A549 (cell line): ENCODE measurements around the gene SMIM38. TPM values are rescaled to one million over a fixed set of nuclear protein-coding genes. Genes with fewer than 3 reads are reported as not detected.

Experiments used
- ATAC-seq, 2 experiments: fragments of 200-7000 bp in 1 of 2; fragments of >200 bp in 1 of 2; cut with Nextera tagmentation in 1 of 2; cut with Tn5 transposase in 1 of 2; 3 replicates each; pipeline versions ENCODE4 v1.8.0 to v1.9.1; 2018 to 2020; ENCODE audit warnings: mild to moderate bottlenecking in 1 of 2, moderate library complexity in 1 of 2
- CTCF ChIA-PET: fragments of 300-600 bp; sonication (Branson Sonifier 250); formaldehyde crosslinking; extraction: SDS; loops from one replicate; lab custom pipeline; 2021; ENCODE audit warnings: antibody characterized with exemption, inconsistent platforms; lab: Yijun Ruan, JAX
- POLR2A ChIA-PET: fragments of 350-600 bp; formaldehyde crosslinking; extraction: SDS; loops from one replicate; lab custom pipeline; 2021; ENCODE audit warnings: antibody characterized with exemption, inconsistent platforms; lab: Yijun Ruan, JAX
- DNase-seq, 2 experiments: peaks; one replicate each; pipeline versions ENCODE4 v3.0.0 to v3.0.0-alpha.2; 2011 to 2016; ENCODE audit warnings: low read depth in 1 of 2, low spot score in 1 of 2
- FAIRE-seq: peaks from 2 replicates; lab custom pipeline; 2011; peaks lifted over from hg19 to GRCh38; lab: Jason Lieb, UNC
- H3K27ac ChIP-seq, 2 experiments: fragments of >200 bp; sonication (Bioruptor Twin); formaldehyde crosslinking; 3 replicates each; pipeline ENCODE4 v1.5.1; 2016 to 2017
- H3K4me1 ChIP-seq: fragments of >200 bp; sonication (Bioruptor Twin); formaldehyde crosslinking; 3 replicates; pipeline ENCODE4 v1.6.1; 2016
- H3K4me2 ChIP-seq: fragments of >200 bp; sonication (Bioruptor Twin); formaldehyde crosslinking; 3 replicates; pipeline ENCODE4 v1.6.1; 2016
- H3K4me3 ChIP-seq: fragments of >200 bp; sonication (Bioruptor Twin); formaldehyde crosslinking; 3 replicates; pipeline ENCODE4 v1.5.1; 2016
- H3K9me3 ChIP-seq: fragments of >200 bp; sonication (Bioruptor Twin); formaldehyde crosslinking; 3 replicates; pipeline ENCODE4 v1.6.1; 2016
- BCL3 ChIP-seq: fragments of >200 bp; sonication (Bioruptor Twin); formaldehyde crosslinking; IDR thresholded peaks from 3 replicates; pipeline ENCODE4 v1.6.1; 2016
- CBX2 ChIP-seq: fragments of 200-600 bp; sonication (generic); IDR thresholded peaks from 2 replicates; pipeline ENCODE4 v1.6.1; 2016; ENCODE audit warnings: low read depth, mild to moderate bottlenecking, borderline replicate concordance
- CEBPB ChIP-seq, 2 experiments: fragments of >200 bp in 1 of 2; sonication (Bioruptor Twin) in 1 of 2; formaldehyde crosslinking in 1 of 2; IDR thresholded peaks; 2 replicates each; pipeline ENCODE4 v1.6.1; 2012 to 2016
- CHD4 ChIP-seq: fragments of 200-600 bp; sonication (generic); IDR thresholded peaks from 2 replicates; pipeline ENCODE4 v1.6.1; 2016; ENCODE audit warnings: antibody characterized with exemption, mild to moderate bottlenecking, borderline replicate concordance
- E2F6 ChIP-seq: IDR thresholded peaks from 2 replicates; pipeline ENCODE4 v1.6.1; 2012; ENCODE audit warnings: low read depth, borderline replicate concordance
- EHF ChIP-seq: fragments of 250-450 bp; sonication (Bioruptor Pico); IDR thresholded peaks from 2 replicates; pipeline ENCODE4 v1.5.0; 2020; ENCODE audit warnings: mild to moderate bottlenecking
- EHMT2 ChIP-seq: fragments of 200-600 bp; sonication (generic); IDR thresholded peaks from 2 replicates; pipeline ENCODE4 v1.6.1; 2016; ENCODE audit warnings: antibody characterized with exemption, low read depth, mild to moderate bottlenecking, moderate library complexity
- EP300 ChIP-seq, 2 experiments: fragments of >200 bp; sonication (Bioruptor Twin); formaldehyde crosslinking; IDR thresholded peaks; 2 replicates in 1 of 2; 3 replicates in 1 of 2; pipeline ENCODE4 v1.6.1; 2016 to 2017
- FOSB ChIP-seq: fragments of 250-450 bp; sonication (Bioruptor Pico); IDR thresholded peaks from 2 replicates; pipeline ENCODE4 v1.5.0; 2020; ENCODE audit warnings: mild to moderate bottlenecking, moderate library complexity
- HEYL ChIP-seq: fragments of 250-450 bp; sonication (Bioruptor Pico); IDR thresholded peaks from 2 replicates; pipeline ENCODE4 v1.8.0; 2021; ENCODE audit warnings: mild to moderate bottlenecking, moderate library complexity
- HOXA7 ChIP-seq: fragments of 250-450 bp; sonication (Bioruptor Pico); IDR thresholded peaks from 2 replicates; pipeline ENCODE4 v1.5.0; 2020; ENCODE audit warnings: mild to moderate bottlenecking, moderate library complexity
- HOXB13 ChIP-seq: fragments of 250-450 bp; sonication (Bioruptor Pico); IDR thresholded peaks from 2 replicates; pipeline ENCODE4 v1.5.0; 2020; ENCODE audit warnings: low read depth, mild to moderate bottlenecking, moderate library complexity
- KDM5A ChIP-seq: fragments of 200-600 bp; sonication (generic); IDR thresholded peaks from 2 replicates; pipeline ENCODE4 v1.6.1; 2016; ENCODE audit warnings: antibody characterized with exemption, mild to moderate bottlenecking
- NR3C1 ChIP-seq: fragments of >200 bp; sonication (Bioruptor Twin); formaldehyde crosslinking; IDR thresholded peaks from 3 replicates; pipeline ENCODE4 v1.6.1; 2017
- PBX3 ChIP-seq: IDR thresholded peaks from 2 replicates; pipeline ENCODE4 v1.6.1; 2012
- POLR2A ChIP-seq: IDR thresholded peaks from 2 replicates; pipeline ENCODE4 v1.6.1; 2012; ENCODE audit warnings: mild to moderate bottlenecking, low read length
- POLR2AphosphoS2 ChIP-seq: conservative IDR thresholded peaks from 2 replicates; pipeline ENCODE4 v1.6.1; 2012; ENCODE audit warnings: low read length, improper control_type of control experiment, inconsistent platforms
- RAD21 ChIP-seq, 2 experiments: fragments of >200 bp in 1 of 2; sonication (Bioruptor Twin) in 1 of 2; formaldehyde crosslinking in 1 of 2; IDR thresholded peaks in 1 of 2; conservative IDR thresholded peaks in 1 of 2; 2 replicates in 1 of 2; 3 replicates in 1 of 2; pipeline ENCODE4 v1.6.1; 2012 to 2018; ENCODE audit warnings: inconsistent platforms in 1 of 2
- RARB ChIP-seq: fragments of 250-450 bp; sonication (Bioruptor Pico); IDR thresholded peaks from 2 replicates; pipeline ENCODE4 v1.8.0; 2021; ENCODE audit warnings: mild to moderate bottlenecking, moderate library complexity
- RNF2 ChIP-seq: fragments of 200-600 bp; sonication (generic); IDR thresholded peaks from 2 replicates; pipeline ENCODE4 v1.6.1; 2016; ENCODE audit warnings: low read depth, mild to moderate bottlenecking, antibody characterized with exemption, moderate library complexity, borderline replicate concordance
- TFCP2L1 ChIP-seq: fragments of 250-450 bp; sonication (Bioruptor Pico); IDR thresholded peaks from 2 replicates; pipeline ENCODE4 v1.5.0; 2021; ENCODE audit warnings: mild to moderate bottlenecking
- TP53 ChIP-seq: fragments of 250-450 bp; sonication (Bioruptor Pico); IDR thresholded peaks from 2 replicates; pipeline ENCODE4 v1.5.0; 2021; ENCODE audit warnings: mild to moderate bottlenecking, moderate library complexity
- ZNF302 ChIP-seq: fragments of 250-450 bp; sonication (Bioruptor Pico); IDR thresholded peaks from 2 replicates; pipeline ENCODE4 v1.9.0; 2021; ENCODE audit warnings: inconsistent platforms, mild to moderate bottlenecking, moderate library complexity
- WGBS: methylation state at CpG from one replicate; pipeline ENCODE4 v1.1.6; 2017; ENCODE audit errors: missing lambda C conversion rate; 5-methylcytosine and 5-hydroxymethylcytosine counted together
- polyA plus RNA-seq, 4 experiments: library from polyadenylated mRNA; depleted of rRNA in 3 of 4; stranded (reverse); fragments of >200 nt; fragmentation: RNase III in 1 of 4; extraction: RNeasy Plus Mini Kit Qiagen cat#74134 plus additional on column Dnase treatment in 1 of 4; gene quantifications; 2 replicates in 3 of 4; 3 replicates in 1 of 4; pipeline ENCODE4 v1.2.3, GENCODE V29; 2011 to 2017
- TF ChIP-seq, protein P1 (sequence below): fragments of 450-650 bp; IDR thresholded peaks from 2 replicates; pipeline ENCODE4 v1.6.1; 2014; ENCODE audit warnings: antibody characterized with exemption
- TF ChIP-seq, protein P2 (sequence below): fragments of 250-450 bp; sonication (Bioruptor Pico); IDR thresholded peaks from 2 replicates; pipeline ENCODE4 v1.5.0; 2020; ENCODE audit warnings: low read depth, mild to moderate bottlenecking, moderate library complexity
- TF ChIP-seq, protein P3 (sequence below): IDR thresholded peaks from 2 replicates; pipeline ENCODE4 v1.6.1; 2012
- TF ChIP-seq, protein P4 (sequence below): fragments of >200 bp; sonication (Bioruptor Twin); formaldehyde crosslinking; IDR thresholded peaks from 2 replicates; pipeline ENCODE4 v1.6.1; 2016
- TF ChIP-seq, protein P5 (sequence below): fragments of 150-350 bp; IDR thresholded peaks from 2 replicates; pipeline ENCODE4 v1.6.1; 2014; ENCODE audit warnings: low read depth, mild to moderate bottlenecking, low read length

SMIM38 gene
- polyA plus RNA-seq, 2 of the 4 experiments (the other 2 are of a cell fraction) = 0.05 to 0.08 TPM

DNA sequence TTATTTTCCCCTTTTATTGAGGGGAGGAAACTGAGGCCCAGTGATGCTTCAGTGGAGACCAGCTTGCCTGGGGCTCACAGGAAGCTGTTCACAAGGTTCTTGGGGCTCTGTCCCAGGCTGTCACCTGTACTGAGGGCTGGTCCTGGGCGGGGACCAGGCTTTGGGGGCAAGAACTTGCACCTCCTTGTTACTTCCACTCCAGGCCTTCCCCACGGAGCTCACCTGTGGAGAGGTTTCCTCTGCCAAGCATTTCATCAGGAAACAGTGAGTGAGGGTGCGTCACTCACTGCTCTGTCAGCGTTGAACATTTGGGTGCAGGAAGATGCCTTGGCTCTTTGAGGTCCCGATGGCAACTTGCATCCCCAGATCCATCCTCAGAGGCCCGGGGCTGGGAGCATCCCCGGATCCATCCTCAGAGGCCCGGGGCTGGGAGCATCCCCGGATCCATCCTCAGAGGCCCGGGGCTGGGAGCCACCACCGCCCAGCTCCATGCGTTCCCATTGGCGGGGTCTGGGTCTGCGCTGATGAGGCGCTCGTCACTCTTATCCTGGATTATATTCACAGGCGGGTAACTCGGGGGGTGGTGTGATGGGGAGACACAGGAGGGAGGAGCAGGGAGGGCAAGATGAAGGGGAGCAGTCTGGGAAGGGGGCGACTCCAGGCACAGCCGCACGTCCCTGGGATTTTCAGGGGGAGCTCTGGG, 1.4 kb upstream of the SMIM38 start:
- no peak for ATAC-seq
- peaks cover 10% of the 10 kb centered on the region; the same call in 2 of the 3 replicates for H3K4me1 ChIP-seq
- 87% methylated on average over 15 of the region's 21 CpGs for WGBS
- ChIA-PET CTCF (interaction anchor here (0.6 to 4.2 kb wide), 3 partner anchors 9 to 502 kb away, joined by 3 to 21 read pairs (median 5); no protein-coding TSS in a partner anchor), POLR2A (no interaction called here)
- TF ChIP-seq PBX3 (no peak), CHD4 (no peak), NR3C1 (no peak), TFCP2L1 (CRISPR knock-in tag) (no peak), RNF2 (no peak), EHF (CRISPR knock-in tag) (no peak), POLR2AphosphoS2 (no peak), BCL3 (no peak), E2F6 (no peak), POLR2A (no peak), HOXB13 (no peak), CBX2 (no peak), TP53 (no peak), CEBPB (IDR thresholded peaks at IDR 0.05) (no peak), RAD21 (conservative IDR thresholded peaks at IDR 0.05 in 1 of 2, IDR thresholded peaks at IDR 0.05 in 1 of 2) (no peak), RARB (no peak), KDM5A (no peak)
- TF ChIP-seq, protein P1, sequence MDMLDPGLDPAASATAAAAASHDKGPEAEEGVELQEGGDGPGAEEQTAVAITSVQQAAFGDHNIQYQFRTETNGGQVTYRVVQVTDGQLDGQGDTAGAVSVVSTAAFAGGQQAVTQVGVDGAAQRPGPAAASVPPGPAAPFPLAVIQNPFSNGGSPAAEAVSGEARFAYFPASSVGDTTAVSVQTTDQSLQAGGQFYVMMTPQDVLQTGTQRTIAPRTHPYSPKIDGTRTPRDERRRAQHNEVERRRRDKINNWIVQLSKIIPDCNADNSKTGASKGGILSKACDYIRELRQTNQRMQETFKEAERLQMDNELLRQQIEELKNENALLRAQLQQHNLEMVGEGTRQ = no peak
- TF ChIP-seq, protein P2, sequence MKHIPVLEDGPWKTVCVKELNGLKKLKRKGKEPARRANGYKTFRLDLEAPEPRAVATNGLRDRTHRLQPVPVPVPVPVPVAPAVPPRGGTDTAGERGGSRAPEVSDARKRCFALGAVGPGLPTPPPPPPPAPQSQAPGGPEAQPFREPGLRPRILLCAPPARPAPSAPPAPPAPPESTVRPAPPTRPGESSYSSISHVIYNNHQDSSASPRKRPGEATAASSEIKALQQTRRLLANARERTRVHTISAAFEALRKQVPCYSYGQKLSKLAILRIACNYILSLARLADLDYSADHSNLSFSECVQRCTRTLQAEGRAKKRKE (CRISPR knock-in tag) = no peak
- FAIRE-seq = no peak
- DNase-seq = no peak
- peaks cover 7% of the 10 kb centered on the region; the same call in 2 of the 3 replicates for H3K9me3 ChIP-seq
- no peak overlapping the region for H3K4me2 ChIP-seq
- no peak overlapping the region for H3K4me3 ChIP-seq
- no peak overlapping the region for H3K27ac ChIP-seq

DNA sequence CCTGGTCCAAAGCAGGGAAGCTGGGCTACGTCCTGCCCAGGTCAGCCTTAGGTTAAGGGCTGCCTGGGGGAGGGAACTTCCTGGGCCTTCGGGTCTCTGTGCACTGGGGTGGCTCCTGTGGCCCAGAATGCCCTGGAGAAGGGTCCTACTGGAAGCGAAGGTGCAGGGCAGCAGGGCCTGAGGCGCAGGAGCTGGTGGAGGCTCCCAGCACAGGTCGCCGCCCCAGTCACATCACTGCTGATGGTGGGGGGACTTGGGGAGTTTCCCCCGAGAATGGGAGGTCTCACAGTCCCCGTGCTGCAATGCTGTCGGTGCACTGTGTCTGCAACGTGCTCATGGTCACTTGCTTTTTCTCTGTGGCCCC, 815 bp upstream of the SMIM38 start:
- CTCF ChIA-PET = interaction anchor here (1.2 to 4.2 kb wide), 2 partner anchors 9 to 23 kb away, joined by 3 to 21 read pairs; no protein-coding TSS in a partner anchor
- 89% methylated on average over 10 of the region's 10 CpGs for whole genome bisulfite sequencing

More for the DNA sequence above, 815 bp upstream of the SMIM38 start:
- FAIRE-seq (no peak), DNase-seq (no peak), ATAC-seq (no peak)
- Histone ChIP-seq H3K4me1 (peaks cover 10% of the 10 kb centered on the region; the same call in 2 of the 3 replicates), H3K4me2 (no peak overlapping the region), H3K9me3 (peaks cover 7% of the 10 kb centered on the region; the same call in 2 of the 3 replicates), H3K4me3 (no peak overlapping the region), H3K27ac (no peak overlapping the region)
- no peak for TF ChIP-seq EP300 (IDR thresholded peaks at IDR 0.05)
- TF ChIP-seq POLR2AphosphoS2 = no peak
- TF ChIP-seq, protein P3, sequence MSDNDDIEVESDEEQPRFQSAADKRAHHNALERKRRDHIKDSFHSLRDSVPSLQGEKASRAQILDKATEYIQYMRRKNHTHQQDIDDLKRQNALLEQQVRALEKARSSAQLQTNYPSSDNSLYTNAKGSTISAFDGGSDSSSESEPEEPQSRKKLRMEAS = no peak
- TF ChIP-seq ZNF302 (CRISPR knock-in tag) = no peak
- TF ChIP-seq HEYL = no peak
- TF ChIP-seq CEBPB (IDR thresholded peaks at IDR 0.05) = no peak
- TF ChIP-seq, protein P4, sequence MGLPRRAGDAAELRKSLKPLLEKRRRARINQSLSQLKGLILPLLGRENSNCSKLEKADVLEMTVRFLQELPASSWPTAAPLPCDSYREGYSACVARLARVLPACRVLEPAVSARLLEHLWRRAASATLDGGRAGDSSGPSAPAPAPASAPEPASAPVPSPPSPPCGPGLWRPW = no peak
- TF ChIP-seq RAD21 (conservative IDR thresholded peaks at IDR 0.05 in 1 of 2, IDR thresholded peaks at IDR 0.05 in 1 of 2) = no peak
- no peak for TF ChIP-seq KDM5A
- TF ChIP-seq EHMT2 = no peak
- no peak for TF ChIP-seq CHD4
- TF ChIP-seq, protein P5, sequence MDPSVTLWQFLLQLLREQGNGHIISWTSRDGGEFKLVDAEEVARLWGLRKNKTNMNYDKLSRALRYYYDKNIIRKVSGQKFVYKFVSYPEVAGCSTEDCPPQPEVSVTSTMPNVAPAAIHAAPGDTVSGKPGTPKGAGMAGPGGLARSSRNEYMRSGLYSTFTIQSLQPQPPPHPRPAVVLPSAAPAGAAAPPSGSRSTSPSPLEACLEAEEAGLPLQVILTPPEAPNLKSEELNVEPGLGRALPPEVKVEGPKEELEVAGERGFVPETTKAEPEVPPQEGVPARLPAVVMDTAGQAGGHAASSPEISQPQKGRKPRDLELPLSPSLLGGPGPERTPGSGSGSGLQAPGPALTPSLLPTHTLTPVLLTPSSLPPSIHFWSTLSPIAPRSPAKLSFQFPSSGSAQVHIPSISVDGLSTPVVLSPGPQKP = no peak
- no peak for TF ChIP-seq HOXA7
- TF ChIP-seq E2F6 = no peak
- TF ChIP-seq FOSB (CRISPR knock-in tag) = no peak
- POLR2A ChIA-PET = no interaction called here
